ENCODE results near the gene TSPAN12.

TSPAN12 gene

GRCh38 chr7:120740348-120740747 is 117.6 kb downstream of the TSPAN12 start:
- DNase-seq: no peak

GRCh38 chr7:120738816-120739215 is 119.1 kb downstream of the TSPAN12 start:
- DNase-seq: no peak

Measured in NCI-H187 treated with DMSO at 0.1 percent for 48 hours (cell line).